SK-N-MC (cell line): ENCODE data around the gene C4orf50.
"Not testable (repeated sequence)": the region's sequence is repeated elsewhere in the genome, so short reads cannot be mapped to it uniquely, and the experiment has no call there.

Experiments
- DNase-seq: peaks from one replicate; pipeline ENCODE4 v3.0.0-alpha.2; 2011; ENCODE audit warnings: low read depth, low spot score
- H3K27ac ChIP-seq: fragments of 200-600 bp; sonication (generic); 2 replicates; pipeline ENCODE4 v1.5.1; 2016; ENCODE audit warnings: mixed run types
- H3K36me3 ChIP-seq: fragments of 200-600 bp; sonication (generic); 2 replicates; pipeline ENCODE4 v1.6.1; 2017; ENCODE audit warnings: antibody characterized with exemption, low read length, mixed read lengths; ENCODE audit not compliant: insufficient read depth
- H3K4me3 ChIP-seq: fragments of 200-600 bp; sonication (generic); 2 replicates; pipeline ENCODE4 v1.5.1; 2016
- H3K9ac ChIP-seq: fragments of 200-600 bp; sonication (generic); 2 replicates; pipeline ENCODE4 v1.8.0; 2017; ENCODE audit warnings: mixed run types, mixed read lengths; ENCODE audit not compliant: insufficient read length
- H3K9me3 ChIP-seq: fragments of 200-600 bp; sonication (generic); 2 replicates; pipeline ENCODE4 v1.6.1; 2017; ENCODE audit warnings: low read depth, mild to moderate bottlenecking, antibody characterized with exemption, low read length, moderate library complexity, mixed read lengths
- EZH2 ChIP-seq: fragments of 200-600 bp; sonication (generic); IDR thresholded peaks from one replicate; pipeline ENCODE4 v1.6.1; 2017; ENCODE audit warnings: antibody characterized with exemption
- FOXP2 ChIP-seq: optimal IDR thresholded peaks from 2 replicates; pipeline ENCODE3; 2011; ENCODE audit warnings: mild to moderate bottlenecking, moderate library complexity; ENCODE audit not compliant: insufficient read depth; ENCODE audit errors: extremely low read length, control extremely low read depth
- POLR2AphosphoS5 ChIP-seq: IDR thresholded peaks from 2 replicates; pipeline ENCODE4 v1.6.1; 2012; ENCODE audit warnings: mild to moderate bottlenecking, low read depth, low read length, borderline replicate concordance

The C4orf50 gene

GRCh38 chr4:5956285-5957021 lies 61.8 kb downstream of the C4orf50 start:
- no peak overlapping the region for H3K27ac ChIP-seq
- no peak overlapping the region for H3K9ac ChIP-seq
- no peak overlapping the region for H3K4me3 ChIP-seq
- TF ChIP-seq FOXP2 (no peak), POLR2AphosphoS5 (no peak), EZH2 (no peak)
- H3K36me3 ChIP-seq = no peaks in the 10 kb centered on the region
- no peak for DNase-seq
- no peaks in the 10 kb centered on the region for H3K9me3 ChIP-seq

- Histone ChIP-seq H3K27ac (no peak overlapping the region), H3K4me3 (no peak overlapping the region)
- DNase-seq = no peak
Measured at GRCh38 chr4:5955856-5956255, 62.4 kb downstream of the C4orf50 start.

GRCh38 chr4:5955201-5955821 lies 62.9 kb downstream of the C4orf50 start:
- no peak for DNase-seq
- TF ChIP-seq FOXP2 = no peak
- no peak for TF ChIP-seq POLR2AphosphoS5
- TF ChIP-seq EZH2 = no peak
- Histone ChIP-seq H3K9ac (no peak overlapping the region), H3K27ac (no peak overlapping the region), H3K36me3 (no peaks in the 10 kb centered on the region), H3K9me3 (no peaks in the 10 kb centered on the region), H3K4me3 (no peak overlapping the region)

More at GRCh38 chr4:5955856-5956255, 62.4 kb downstream of the C4orf50 start:
- no peaks in the 10 kb centered on the region for H3K9me3 ChIP-seq
- H3K36me3 ChIP-seq = no peaks in the 10 kb centered on the region
- TF ChIP-seq EZH2 (no peak), FOXP2 (no peak), POLR2AphosphoS5 (no peak)
- H3K9ac ChIP-seq = no peak overlapping the region

- Histone ChIP-seq H3K4me3 (no peak overlapping the region), H3K27ac (no peak overlapping the region), H3K9me3 (no peaks in the 10 kb centered on the region), H3K9ac (no peak overlapping the region), H3K36me3 (no peaks in the 10 kb centered on the region)
- no peak for DNase-seq
- TF ChIP-seq EZH2 (no peak), POLR2AphosphoS5 (no peak), FOXP2 (no peak)
Measured at GRCh38 chr4:5954056-5954760, 64.0 kb downstream of the C4orf50 start.

- Histone ChIP-seq H3K4me3 (no peak overlapping the region), H3K36me3 (no peaks in the 10 kb centered on the region), H3K9me3 (no peaks in the 10 kb centered on the region), H3K9ac (no peak overlapping the region), H3K27ac (no peak overlapping the region)
- TF ChIP-seq POLR2AphosphoS5 = no peak
- no peak for TF ChIP-seq FOXP2
- no peak for TF ChIP-seq EZH2
- DNase-seq = no peak
Measured at GRCh38 chr4:5952975-5953951, 65.0 kb downstream of the C4orf50 start.

GRCh38 chr4:5952286-5952974 lies 65.8 kb downstream of the C4orf50 start:
- no peak for DNase-seq
- H3K27ac ChIP-seq = no peak overlapping the region
- H3K4me3 ChIP-seq = no peak overlapping the region
- H3K36me3 ChIP-seq = no peaks in the 10 kb centered on the region
- H3K9me3 ChIP-seq = no peaks in the 10 kb centered on the region
- H3K9ac ChIP-seq = no peak overlapping the region
- TF ChIP-seq POLR2AphosphoS5 = no peak
- TF ChIP-seq FOXP2 = no peak
- TF ChIP-seq EZH2 = no peak

GRCh38 chr4:5946653-5947052 lies 71.6 kb downstream of the C4orf50 start:
- not testable (repeated sequence) for H3K36me3 ChIP-seq, H3K9me3 ChIP-seq, H3K9ac ChIP-seq, DNase-seq, H3K4me3 ChIP-seq, H3K27ac ChIP-seq

GRCh38 chr4:5945936-5946335 lies 72.3 kb downstream of the C4orf50 start:
- no peak for DNase-seq
- Histone ChIP-seq H3K4me3 (no peak overlapping the region), H3K9ac (no peak overlapping the region), H3K9me3 (no peaks in the 10 kb centered on the region), H3K27ac (no peak overlapping the region), H3K36me3 (no peaks in the 10 kb centered on the region)
- TF ChIP-seq EZH2 (no peak), POLR2AphosphoS5 (no peak), FOXP2 (no peak)
